ENCODE results near the gene PYY.
"Not testable (repeated sequence)": the region's sequence is repeated elsewhere in the genome, so short reads cannot be mapped to it uniquely, and the experiment has no call there.

The PYY gene

GRCh38 chr17:43953746-43954145 lies at the start of gene PYY:
PYY (minus strand) TSS chr17:43953940; CDS start chr17:43953483, 457 bp downstream.
- DNase-seq: no peak

- DNase-seq: no peak
Observed at GRCh38 chr17:44002141-44002848, 48.6 kb upstream of the PYY start.

DNA sequence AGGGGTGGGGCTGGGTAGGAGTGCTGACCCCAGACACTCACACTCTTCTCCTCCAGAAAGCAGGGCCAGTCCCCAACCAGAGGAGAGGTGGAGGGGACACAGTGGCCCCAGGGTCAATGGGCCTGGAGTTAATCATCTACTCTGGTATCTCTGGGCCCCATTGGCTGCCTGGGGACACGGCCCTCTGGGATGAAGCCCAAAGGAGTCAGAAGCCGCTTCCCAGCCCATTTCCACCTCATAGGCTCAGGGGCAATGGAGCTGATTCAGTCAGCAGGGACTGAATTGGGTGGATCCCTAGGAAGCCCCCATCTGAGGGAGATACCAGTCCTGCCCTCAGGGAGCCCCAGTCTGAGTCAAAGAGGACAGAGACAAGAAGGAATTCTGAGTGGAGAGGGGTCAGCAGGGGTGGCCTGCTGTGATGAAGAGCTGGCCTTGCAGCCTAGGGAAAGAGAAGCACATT lies 47.8 kb upstream of the PYY start:
- no peak for DNase-seq

- DNase-seq: no peak
Observed at GRCh38 chr17:44000871-44001460, 47.2 kb upstream of the PYY start.

GRCh38 chr17:44000141-44000860 lies 46.6 kb upstream of the PYY start:
- DNase-seq: no peak

- DNase-seq: no peak
Observed at GRCh38 chr17:43999024-43999423, 45.3 kb upstream of the PYY start.

DNA sequence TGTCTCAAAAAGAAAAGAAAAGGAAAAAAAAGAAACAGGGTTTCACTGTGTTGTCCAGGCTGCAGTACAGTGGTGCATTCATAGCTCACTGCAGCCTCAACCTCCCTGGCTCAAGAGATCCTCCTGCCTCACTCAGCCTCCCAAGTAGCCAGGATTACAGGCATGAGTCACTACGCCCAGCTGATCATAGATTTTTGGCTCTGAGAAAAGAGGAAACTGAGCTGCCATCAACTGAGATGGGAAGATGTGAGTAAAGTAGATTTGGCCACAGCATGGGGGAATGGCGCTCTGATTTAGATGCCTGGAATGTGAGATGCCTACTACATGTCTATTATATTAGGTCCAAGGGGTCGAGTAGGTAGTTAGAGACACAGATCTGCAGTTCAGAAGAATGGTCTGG lies 44.8 kb upstream of the PYY start:
- no peak for DNase-seq

- DNase-seq: not testable (repeated sequence)
Observed at GRCh38 chr17:43997180-43997579, 43.4 kb upstream of the PYY start.

DNA sequence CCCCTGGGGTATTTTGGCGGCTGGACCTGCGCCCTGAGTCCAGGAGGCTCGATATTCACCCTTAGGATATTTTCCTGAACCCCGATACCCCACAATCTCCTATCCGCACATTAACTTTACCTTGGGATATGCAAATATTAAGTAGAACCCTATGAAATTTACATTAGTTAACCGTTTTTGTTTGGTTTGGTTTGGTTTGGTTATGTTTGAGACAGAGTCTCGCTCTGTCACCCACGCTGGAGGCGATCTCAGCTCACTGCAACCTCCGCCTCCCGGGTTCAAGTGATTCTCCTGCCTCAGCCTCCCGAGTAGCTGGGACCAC lies 41.4 kb upstream of the PYY start:
- no peak for DNase-seq

- no peak for DNase-seq
Observed at GRCh38 chr17:43994272-43995149, 40.8 kb upstream of the PYY start.

DNA sequence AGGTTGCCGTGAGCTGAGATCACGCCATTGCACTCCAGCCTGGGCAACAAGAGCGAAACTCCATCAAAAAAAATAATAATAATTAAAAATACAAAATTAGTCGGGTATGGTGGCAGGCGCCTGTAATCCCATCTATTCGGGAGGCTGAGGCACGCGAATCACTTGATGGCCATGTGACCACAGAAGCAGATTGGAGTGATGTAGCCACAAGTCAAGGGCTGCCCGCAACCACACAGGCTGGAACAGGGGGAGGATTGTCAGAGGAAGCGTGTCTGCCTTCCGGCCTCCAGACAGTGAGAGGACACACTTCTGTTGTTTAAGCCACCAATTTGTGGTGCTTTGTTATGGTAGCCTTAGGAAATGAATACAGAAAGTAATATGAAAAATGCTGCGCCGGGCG lies 38.9 kb upstream of the PYY start:
- DNase-seq: no peak

- no peak for DNase-seq
Observed at GRCh38 chr17:43988301-43988700, 34.6 kb upstream of the PYY start.

DNA sequence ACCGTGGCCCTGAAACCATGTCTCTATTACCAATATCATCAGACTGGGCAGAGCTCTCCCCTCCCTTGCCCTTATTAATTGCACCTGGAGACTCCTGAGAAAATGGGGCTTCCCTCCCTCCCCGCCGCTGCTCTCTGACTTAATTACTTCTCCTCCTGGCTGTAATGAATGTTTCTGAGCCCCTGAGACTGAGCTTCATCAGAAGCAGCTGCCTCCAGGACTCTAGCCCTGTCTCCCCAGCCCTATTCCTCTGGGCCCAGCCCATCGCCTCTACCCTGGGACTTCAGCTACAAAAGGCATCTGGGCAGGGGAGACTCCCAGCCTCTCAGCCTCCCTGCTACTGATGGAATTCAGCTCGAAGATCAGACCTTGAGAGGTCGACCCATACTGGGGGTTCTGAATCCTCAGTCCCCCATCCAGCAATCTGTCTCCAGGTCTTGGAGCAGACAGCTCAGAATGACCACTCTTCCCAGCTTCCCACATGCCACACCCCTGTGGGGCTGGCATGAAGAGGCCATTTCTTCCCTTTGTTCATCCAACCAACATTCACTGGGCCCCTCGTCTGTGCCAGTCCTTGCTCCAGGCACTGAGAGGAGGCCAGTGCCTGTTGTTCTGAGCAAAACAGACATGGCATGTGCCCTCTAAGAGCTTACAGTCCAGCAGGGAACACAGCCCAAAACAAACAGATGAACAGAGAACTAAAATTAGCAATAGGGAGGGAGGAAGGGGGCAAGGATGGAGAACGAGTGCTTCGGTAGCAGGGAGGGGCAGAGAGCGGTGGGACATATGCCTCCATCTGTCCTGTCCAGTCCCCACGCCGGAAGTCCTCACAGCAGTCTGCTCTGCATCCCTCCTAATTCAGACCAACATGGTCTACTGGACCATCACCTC lies 33.6 kb upstream of the PYY start:
- DNase-seq: no peak

- no peak for DNase-seq
Observed at GRCh38 chr17:43986225-43986981, 32.7 kb upstream of the PYY start.

GRCh38 chr17:43984521-43984920 lies 30.8 kb upstream of the PYY start:
- no peak for DNase-seq

DNA sequence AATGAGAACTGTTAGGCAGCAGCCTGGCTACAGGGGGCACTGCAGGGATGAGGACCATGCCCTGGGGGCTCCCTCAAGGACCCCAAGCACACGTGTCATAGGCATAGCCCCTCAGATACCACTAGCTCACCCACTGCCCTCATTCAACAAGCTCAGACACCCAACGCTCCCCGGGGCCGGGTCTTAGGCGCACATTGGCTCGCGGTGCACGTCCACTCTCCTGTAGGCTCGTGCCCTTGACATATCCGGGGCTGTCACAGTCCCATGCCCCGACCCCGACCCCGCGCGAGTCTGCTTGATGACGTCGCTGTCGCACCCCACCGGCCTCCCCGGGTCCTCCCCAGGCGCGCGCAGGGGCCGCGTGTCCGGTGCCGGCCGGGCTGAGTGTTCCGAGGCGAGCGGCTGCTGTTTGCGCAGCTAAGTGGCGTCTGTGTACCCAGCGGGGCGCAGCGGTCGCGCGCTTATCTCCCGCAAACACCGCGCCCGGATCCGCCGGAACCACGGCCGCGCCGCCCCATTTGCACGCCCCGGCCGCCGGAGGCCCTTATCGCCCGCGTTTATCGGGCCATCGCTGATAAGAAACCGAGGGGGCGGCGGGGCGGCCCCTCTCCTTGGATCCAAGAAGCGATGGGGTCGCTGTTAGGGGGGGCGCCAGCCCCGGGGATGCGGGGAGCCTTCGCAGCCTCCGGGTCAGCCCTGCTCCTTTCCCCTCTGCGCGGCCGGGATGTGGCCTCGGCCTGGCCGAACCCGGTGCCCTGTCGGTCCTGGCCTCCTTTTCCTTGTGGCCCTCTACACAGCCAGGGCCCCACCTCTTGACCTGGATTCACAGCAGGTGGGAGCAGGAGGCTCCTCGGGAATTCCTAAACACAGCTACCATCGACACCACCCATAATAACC lies 30.0 kb upstream of the PYY start:
- no peak for DNase-seq

DNA sequence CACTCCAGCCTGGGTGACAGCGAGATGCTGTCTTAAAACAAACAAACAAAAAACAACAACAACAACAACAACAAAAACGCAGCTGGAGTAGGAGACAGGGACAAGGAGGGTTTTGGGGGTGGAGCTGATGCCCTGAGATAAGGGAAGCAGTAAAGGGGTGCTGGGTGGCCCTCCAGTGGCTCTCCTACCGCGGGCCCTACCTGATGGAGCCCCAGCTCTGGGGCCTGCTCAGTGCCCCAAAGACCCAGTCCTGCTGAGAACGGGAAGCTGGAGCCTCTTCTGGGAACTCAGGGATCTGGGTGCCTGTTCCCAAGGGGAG lies 29.4 kb upstream of the PYY start:
- DNase-seq: no peak

DNA sequence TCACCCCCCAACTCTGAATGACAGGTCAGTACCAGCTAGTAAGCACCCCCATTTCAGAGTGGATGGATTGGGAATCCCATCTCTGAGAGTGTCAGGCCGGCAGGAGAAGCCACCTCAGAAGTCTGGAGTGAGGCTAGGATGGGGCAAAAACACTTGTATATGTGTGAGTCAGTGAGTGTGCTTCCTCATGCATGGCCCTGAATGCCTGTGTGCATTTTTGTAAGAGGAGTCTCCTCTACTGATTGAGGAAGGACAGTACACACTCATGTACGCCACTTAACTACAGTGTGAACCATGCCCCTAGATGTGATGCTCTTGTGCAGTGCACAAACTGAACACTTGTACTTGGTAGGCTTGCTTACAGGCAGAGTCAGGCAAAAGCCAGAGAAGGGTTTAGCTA lies 28.4 kb upstream of the PYY start:
- no peak for DNase-seq

DNA sequence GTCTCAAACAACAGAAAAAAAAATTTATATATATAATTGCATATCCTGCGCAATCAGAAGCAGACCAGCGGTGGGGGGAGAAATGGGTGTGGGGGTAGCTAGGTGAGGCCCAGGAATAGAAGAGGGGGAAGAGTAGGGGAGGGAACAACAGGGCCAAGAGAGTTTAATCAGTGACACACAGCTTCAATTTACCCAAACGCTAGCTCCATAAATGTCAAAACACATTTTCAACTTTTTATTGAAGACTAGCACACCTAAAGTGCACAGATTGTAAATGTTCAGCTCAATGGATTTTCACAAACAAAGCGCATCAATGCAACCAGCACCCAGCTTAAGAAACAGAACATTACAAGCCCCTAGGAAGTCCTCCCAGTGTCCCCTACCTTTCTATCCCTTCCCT lies 25.9 kb upstream of the PYY start:
- no peak for DNase-seq

DNA sequence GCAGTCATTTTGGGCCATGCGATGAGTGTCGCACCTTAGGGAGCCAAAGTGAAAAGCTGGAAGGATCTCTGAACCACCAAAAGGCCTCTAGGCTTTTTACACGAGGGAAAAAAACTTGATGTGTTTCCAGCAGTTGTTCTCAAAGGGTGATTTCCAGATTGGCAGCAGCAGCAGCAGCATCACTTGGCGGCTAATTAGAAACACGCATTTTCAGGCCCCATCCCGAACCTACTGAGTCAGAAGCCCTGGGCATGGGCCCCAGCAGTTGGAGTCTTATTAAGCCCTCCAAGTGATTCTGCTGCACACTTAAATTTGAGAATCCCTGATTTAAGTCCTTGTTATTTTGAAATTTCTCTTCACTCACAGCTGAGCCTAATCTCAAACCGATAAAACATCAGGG lies 25.3 kb upstream of the PYY start:
- no peak for DNase-seq

DNA sequence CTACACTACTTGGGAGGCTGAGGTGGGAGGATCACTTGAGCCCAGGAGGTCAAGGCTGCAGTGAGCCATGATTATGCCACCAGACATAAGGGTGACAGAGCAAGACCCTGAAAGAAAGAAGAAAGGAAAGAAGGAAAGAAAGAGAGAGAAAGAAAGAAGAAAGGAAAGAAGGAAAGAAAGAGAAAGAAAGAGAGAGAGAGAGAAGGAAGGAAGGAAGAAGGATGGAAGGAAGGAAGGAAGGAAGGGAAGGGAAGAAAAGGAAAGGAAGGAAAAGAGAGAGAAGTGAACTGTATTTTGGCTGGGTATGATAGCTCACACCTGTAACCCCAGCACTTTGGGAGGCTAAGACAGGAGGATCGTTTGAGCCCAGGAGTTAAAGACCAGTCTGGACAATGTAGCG lies 24.3 kb upstream of the PYY start:
- DNase-seq: no peak

All from cortex of kidney (tissue), 1 donor.